Prostate gland (tissue), 2 donors: Measurements from ENCODE around the gene DDX19B. TPM values are rescaled to one million over a fixed set of nuclear protein-coding genes. Genes with fewer than 3 reads are reported as not detected.

Experiments used
- DNase-seq: peaks from one replicate; pipeline ENCODE4 v3.0.0-alpha.2; 2019; ENCODE audit warnings: low spot score
- H3K27ac ChIP-seq, 2 donors: fragments of 200-600 bp; sonication (generic); 2 replicates each; pipeline ENCODE4 v1.5.1; 2017 to 2019
- H3K27me3 ChIP-seq: fragments of 200-600 bp; sonication (generic); replicated peaks from 2 replicates; pipeline ENCODE4 v1.5.1; 2019; ENCODE audit not compliant: insufficient read depth
- H3K36me3 ChIP-seq, 2 donors: fragments of 200-600 bp; sonication (generic); 1 replicate in 1 of 2; 2 replicates in 1 of 2; pipeline versions ENCODE4 v1.5.1 to v1.8.1; 2017 to 2019
- H3K4me1 ChIP-seq: fragments of 200-600 bp; sonication (generic); replicated peaks from 2 replicates; pipeline ENCODE4 v1.5.1; 2019
- H3K4me3 ChIP-seq, 2 donors: fragments of 200-600 bp; sonication (generic); 2 replicates each; pipeline ENCODE4 v1.5.1; 2017 to 2019
- H3K9me3 ChIP-seq: fragments of 200-600 bp; sonication (generic); 2 replicates; pipeline ENCODE4 v1.5.1; 2017
- POLR2A ChIP-seq: fragments of 450-650 bp; IDR thresholded peaks from one replicate; pipeline ENCODE4 v1.6.1; 2016; ENCODE audit warnings: antibody characterized with exemption, mild to moderate bottlenecking
- POLR2AphosphoS5 ChIP-seq: sonication (generic); formaldehyde crosslinking; IDR thresholded peaks from one replicate; pipeline ENCODE4 v1.6.1; 2017; ENCODE audit warnings: antibody characterized with exemption
- WGBS: methylation state at CpG from one replicate; pipeline ENCODE4 v1.1.5; 2018; 5-methylcytosine and 5-hydroxymethylcytosine counted together
- intact Hi-C: fragments of 100-400 bp; cut with DNase I; formaldehyde crosslinking; loops from one replicate; pipeline ENCODE4 v1.14.2; 2022
- total RNA-seq, 2 donors: library from RNA; depleted of rRNA; stranded (reverse); fragments of >200 nt; gene quantifications; one replicate each; pipeline ENCODE4 v1.1.0, GENCODE V29; 2016
- TF ChIP-seq, protein P1 (sequence below), 4 experiments: fragments of 200-600 bp in 2 of 4; fragments of 450-650 bp in 2 of 4; sonication (generic) in 2 of 4; IDR thresholded peaks; 1 replicate in 3 of 4; 2 replicates in 1 of 4; pipeline ENCODE4 v1.5.1; 2016 to 2019; ENCODE audit warnings: antibody characterized with exemption in 4 of 4, mild to moderate bottlenecking in 2 of 4, moderate library complexity in 2 of 4

Gene DDX19B
- total RNA-seq, 2 donors from 2014 or later: 27.4 to 37.0 TPM

GRCh38 chr16:70372921-70373728 lies 74.1 kb downstream of the DDX19B start:
- TF ChIP-seq POLR2A: no peak
- TF ChIP-seq, protein P1, sequence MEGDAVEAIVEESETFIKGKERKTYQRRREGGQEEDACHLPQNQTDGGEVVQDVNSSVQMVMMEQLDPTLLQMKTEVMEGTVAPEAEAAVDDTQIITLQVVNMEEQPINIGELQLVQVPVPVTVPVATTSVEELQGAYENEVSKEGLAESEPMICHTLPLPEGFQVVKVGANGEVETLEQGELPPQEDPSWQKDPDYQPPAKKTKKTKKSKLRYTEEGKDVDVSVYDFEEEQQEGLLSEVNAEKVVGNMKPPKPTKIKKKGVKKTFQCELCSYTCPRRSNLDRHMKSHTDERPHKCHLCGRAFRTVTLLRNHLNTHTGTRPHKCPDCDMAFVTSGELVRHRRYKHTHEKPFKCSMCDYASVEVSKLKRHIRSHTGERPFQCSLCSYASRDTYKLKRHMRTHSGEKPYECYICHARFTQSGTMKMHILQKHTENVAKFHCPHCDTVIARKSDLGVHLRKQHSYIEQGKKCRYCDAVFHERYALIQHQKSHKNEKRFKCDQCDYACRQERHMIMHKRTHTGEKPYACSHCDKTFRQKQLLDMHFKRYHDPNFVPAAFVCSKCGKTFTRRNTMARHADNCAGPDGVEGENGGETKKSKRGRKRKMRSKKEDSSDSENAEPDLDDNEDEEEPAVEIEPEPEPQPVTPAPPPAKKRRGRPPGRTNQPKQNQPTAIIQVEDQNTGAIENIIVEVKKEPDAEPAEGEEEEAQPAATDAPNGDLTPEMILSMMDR (IDR thresholded peaks at IDR 0.05): no peak
- TF ChIP-seq POLR2AphosphoS5: no peak
- WGBS: 94% methylated on average over 22 of the region's 22 CpGs

GRCh38 chr16:70374213-70374612 lies 75.2 kb downstream of the DDX19B start:
- Histone ChIP-seq H3K27me3 (no peaks in the 10 kb centered on the region), H3K27ac (no peak overlapping the region), H3K4me3 (no peak overlapping the region), H3K9me3 (no peaks in the 10 kb centered on the region), H3K36me3 (peaks cover 4 to 11% of the 10 kb centered on the region in 2 donors), H3K4me1 (no peaks in the 10 kb centered on the region)
- DNase-seq: no peak
- intact Hi-C loops: loop anchor here (5.0 kb wide), 2 partner anchors 148 to 278 kb away; partner anchors contain the start of genes COG4 and SF3B3
- no peak for TF ChIP-seq POLR2A
- no peak for TF ChIP-seq POLR2AphosphoS5
- TF ChIP-seq, protein P1 (IDR thresholded peaks at IDR 0.05): no peak
- WGBS: 95% methylated on average over 8 of the region's 8 CpGs

More at GRCh38 chr16:70372921-70373728, 74.1 kb downstream of the DDX19B start:
- Histone ChIP-seq H3K27me3 (no peaks in the 10 kb centered on the region), H3K9me3 (no peaks in the 10 kb centered on the region), H3K27ac (no peak overlapping the region), H3K4me1 (no peaks in the 10 kb centered on the region), H3K4me3 (no peak overlapping the region), H3K36me3 (peaks cover 4 to 11% of the 10 kb centered on the region in 2 donors)
- DNase-seq: no peak
- intact Hi-C loops: loop anchor here (5.0 kb wide), 2 partner anchors 149 to 279 kb away; partner anchors contain the start of genes COG4 and SF3B3

DNA sequence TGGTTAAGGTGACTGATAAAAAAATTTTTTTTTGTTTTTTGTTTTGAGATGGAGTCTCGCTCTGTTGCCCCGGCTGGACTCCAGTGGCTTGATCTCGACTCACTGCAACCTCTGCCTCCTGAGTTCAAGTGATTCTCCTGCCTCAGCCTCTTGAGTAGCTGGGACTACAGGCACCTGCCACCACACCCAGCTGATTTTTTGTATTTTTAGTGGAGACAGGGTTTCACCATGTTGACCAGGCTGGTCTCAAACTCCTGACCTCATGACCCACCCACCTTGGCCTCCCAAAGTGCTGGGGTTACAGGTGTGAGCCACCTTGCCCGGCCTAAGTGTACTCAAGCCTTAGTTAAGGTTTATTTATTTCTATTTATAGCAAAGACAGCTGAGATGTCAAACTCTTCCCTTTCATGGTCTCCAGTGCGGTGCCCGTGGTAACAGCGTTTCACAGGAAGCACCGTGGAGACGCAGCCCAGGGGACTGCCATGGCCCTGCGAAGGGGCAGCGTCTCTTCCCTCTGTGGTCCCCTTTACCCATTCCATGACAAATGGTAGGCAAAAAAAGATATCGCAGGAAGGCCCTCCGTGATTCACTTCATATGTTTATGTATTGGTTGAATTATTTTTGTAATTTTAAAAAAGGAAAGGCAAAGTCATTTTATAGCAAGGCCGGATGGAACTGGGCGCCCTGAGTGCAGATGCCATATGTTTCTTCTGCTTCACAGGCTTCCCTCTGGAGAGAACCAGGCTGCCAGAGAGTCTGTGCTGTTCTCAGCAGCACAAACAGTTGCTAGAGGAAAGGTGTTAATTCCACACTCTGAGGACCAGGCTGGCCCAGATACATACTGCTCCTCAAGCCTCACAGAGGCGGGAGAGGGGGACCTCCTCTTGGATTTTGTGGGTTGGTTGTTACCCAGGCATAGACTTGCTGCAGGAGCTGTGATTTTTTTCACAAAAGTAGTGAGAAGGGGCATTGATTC lies 76.9 kb downstream of the DDX19B start:
- H3K27me3 ChIP-seq: no peaks in the 10 kb centered on the region
- H3K9me3 ChIP-seq: no peaks in the 10 kb centered on the region
- DNase-seq: no peak
- TF ChIP-seq, protein P1 (IDR thresholded peaks at IDR 0.05): no peak
- TF ChIP-seq POLR2AphosphoS5 (no peak), POLR2A (no peak)
- intact Hi-C loops: no loop called here
- 90% methylated on average over 16 of the region's 16 CpGs for WGBS
- H3K36me3 ChIP-seq: peaks cover 4 to 11% of the 10 kb centered on the region in 2 donors
- H3K4me3 ChIP-seq: no peak overlapping the region
- no peak overlapping the region for H3K27ac ChIP-seq
- no peaks in the 10 kb centered on the region for H3K4me1 ChIP-seq

- Histone ChIP-seq H3K27ac (no peak overlapping the region), H3K4me1 (no peaks in the 10 kb centered on the region), H3K9me3 (no peaks in the 10 kb centered on the region), H3K27me3 (no peaks in the 10 kb centered on the region), H3K4me3 (no peak overlapping the region), H3K36me3 (peaks cover 1 to 4% of the 10 kb centered on the region in 2 donors)
- intact Hi-C loops: no loop called here
- TF ChIP-seq POLR2A (no peak), POLR2AphosphoS5 (no peak)
- TF ChIP-seq, protein P1 (IDR thresholded peaks at IDR 0.05): no peak
- WGBS: 68% methylated on average over 2 of the region's 2 CpGs
- no peak for DNase-seq
Measured at GRCh38 chr16:70377782-70378181, 78.8 kb downstream of the DDX19B start.
